Right ventricle myocardium inferior (tissue), 1 donor: ENCODE data around the gene GGTLC2. TPM values are rescaled to one million over a fixed set of nuclear protein-coding genes. Genes with fewer than 3 reads are reported as not detected.

Experiments used
- ATAC-seq: fragments of 200-7000 bp; cut with Tn5 transposase; one replicate; pipeline ENCODE4 v1.9.1; 2020; ENCODE audit warnings: mild to moderate bottlenecking, moderate library complexity
- DNase-seq: peaks from one replicate; pipeline ENCODE4 v3.0.0; 2021; ENCODE audit errors: missing footprints
- intact Hi-C: fragments of 100-400 bp; cut with DNase I; formaldehyde crosslinking; loops from one replicate; pipeline ENCODE4 v1.11.0; 2022
- total RNA-seq: library from RNA; stranded (reverse); fragmentation: NEBNext Ultra II Directional; extraction: Animal tissue kit (Norgen Biotek cat#: 25700); gene quantifications from one replicate; pipeline ENCODE4 v1.2.1, GENCODE V29; 2021
- donor health status: DM: no; HTN: yes; CAD: no; lungs with severe emphysema.

Gene GGTLC2
- total RNA-seq, 1 donor from 2014 or later: not detected

DNA sequence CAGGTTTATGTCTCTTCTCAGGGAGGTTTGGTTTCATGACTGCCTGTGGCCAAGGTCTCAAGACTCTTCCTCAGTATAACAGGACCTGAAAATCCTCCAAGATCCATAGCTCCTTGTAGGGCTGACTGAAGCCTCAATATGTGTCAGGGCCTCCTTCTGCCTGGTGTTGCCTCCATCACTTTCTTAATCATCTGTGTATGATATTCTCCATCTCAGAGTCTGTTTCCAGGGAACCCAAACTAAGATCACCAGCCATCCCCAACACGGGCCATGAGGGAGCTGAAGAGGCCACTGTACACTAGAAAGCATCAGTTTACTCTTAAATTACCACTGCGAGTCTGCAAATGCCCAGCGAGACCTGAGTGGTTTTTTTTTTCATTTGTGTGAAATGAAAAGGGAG lies 17.7 kb downstream of the GGTLC2 start:
- intact Hi-C loops: no loop called here
- DNase-seq (no peak), ATAC-seq (no peak)

DNA sequence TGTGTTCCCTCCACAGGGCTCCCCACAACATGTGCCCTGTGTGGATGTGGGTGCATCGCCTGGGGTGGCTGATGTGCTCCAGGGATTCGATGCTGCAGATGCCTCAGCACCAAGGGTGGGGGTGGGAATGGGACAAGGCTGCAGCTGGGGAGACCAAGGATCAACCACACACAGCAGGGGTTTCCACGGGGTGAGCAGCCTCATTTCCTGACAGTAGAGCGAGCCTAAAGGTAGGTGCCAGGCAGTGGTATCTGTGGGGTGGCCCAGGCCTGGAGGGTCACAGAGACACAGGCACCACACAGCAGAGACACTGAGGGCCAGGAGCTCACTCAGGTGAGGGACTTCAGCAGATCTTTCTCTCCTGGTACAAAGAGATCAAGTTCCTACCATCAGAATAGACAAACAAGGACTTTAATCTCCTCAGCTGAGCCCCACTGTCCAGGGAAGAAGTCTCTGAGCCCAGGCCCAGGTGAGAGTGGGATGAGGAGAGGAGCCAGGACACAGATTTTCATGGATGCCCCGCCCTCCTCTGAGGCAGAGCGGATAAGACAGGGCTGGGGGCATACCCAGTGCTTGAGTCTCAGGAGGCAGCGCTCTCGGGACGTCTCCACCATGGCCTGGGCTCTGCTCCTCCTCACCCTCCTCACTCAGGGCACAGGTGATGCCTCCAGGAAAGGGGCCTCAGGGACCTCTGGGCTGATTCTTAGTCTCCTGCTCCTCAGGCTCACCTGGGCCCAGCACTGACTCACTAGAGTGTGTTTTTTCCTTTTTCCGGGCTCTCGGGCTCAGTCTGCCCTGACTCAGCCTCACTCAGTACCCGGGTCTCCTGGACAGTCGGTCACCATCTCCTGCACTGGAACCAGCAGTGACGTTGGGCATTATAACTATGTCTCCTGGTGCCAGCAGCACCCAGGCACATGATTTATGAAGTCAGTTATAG lies 19.7 kb downstream of the GGTLC2 start:
- DNase-seq (no peak), ATAC-seq (no peak)
- intact Hi-C loops: no loop called here

DNA sequence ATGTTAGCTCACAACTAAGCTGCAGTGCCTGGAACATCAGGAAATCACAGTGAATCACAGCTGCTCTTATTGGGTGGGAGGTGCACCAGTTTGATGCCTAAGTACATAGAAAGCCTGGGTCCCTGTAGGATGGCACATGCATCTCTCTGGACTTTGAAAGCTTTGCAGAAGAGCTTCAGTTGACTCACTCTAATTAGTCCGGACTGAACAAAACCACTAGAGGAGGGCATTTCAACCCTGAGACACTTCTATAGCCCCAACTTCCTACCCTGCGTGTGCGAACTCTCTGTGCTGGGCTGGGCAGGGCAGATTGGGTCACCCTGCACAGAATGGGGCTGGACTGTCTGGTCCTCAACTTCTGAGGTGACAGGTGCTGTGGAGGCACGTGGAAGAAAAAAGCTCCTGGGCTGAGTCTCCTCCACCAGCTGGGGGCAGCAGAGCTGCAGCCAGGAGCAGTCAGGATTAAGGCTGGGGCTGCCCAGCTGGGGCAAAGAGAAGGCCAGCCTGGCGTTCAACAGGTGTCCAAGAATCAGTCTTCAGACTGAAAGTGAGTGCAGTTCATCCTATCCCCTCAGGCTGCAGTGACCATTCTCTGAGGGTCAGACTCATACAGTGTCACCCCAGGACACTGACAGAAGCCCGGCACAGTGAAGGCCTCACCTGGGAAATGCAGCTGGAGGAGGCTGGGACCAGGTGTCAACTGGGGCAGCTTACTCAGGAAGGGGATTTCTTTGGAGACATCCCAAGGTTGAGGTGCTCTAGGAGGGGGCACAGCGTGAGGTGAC lies 22.1 kb downstream of the GGTLC2 start:
- ATAC-seq: no peak
- intact Hi-C loops: no loop called here

DNA sequence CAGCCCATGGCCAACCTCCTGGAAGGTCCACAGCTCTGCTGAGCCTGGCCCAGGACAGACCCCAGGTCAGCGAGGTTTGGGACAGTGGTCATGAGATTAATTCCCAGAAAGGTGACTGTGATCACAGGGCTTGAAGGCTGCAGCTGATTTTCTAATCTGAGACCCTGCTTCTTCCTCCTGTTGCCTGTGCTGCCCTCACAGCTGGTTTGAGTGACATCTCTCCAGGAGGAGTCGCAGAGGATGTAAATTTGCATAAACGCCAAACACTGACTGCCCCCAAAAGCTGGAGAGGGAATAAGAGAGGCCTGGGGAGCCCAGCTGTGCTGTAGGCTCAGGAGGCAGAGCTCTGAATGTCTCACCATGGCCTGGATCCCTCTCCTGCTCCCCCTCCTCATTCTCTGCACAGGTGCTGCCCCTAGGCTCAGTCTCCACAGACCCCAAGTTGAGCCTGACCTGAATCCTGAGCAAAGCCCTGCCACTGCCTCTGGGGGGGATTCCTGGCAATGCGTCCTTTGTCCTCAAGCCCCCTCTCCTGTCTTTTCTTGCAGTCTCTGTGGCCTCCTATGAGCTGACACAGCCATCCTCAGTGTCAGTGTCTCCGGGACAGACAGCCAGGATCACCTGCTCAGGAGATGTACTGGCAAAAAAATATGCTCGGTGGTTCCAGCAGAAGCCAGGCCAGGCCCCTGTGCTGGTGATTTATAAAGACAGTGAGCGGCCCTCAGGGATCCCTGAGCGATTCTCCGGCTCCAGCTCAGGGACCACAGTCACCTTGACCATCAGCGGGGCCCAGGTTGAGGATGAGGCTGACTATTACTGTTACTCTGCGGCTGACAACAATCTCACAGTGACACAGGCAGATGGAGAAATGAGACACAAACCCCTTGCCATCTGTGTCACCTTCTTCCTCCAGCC lies 23.8 kb downstream of the GGTLC2 start:
- ATAC-seq (no peak), DNase-seq (no peak)
- intact Hi-C loops: no loop called here

More for the DNA sequence above, 22.1 kb downstream of the GGTLC2 start:
- no peak for DNase-seq

DNA sequence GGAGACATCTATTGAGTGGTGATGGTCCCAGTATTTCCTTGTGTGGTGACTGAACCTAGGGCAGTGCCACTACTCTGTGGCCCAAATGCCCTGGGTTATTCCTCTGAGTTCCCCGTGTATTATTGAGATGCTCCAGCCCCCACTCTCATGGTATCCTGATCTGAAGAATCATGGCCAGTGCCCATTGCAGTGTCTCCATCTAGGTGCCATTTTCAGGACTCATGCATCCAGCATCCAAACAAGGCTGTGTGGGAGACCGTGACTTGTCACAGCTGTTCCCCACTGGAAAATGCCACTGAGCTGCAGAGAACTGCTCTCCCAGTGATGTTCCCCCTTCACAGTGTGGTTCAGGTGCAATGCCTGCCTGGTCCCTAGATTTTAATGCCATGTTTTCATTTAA lies 24.7 kb downstream of the GGTLC2 start:
- intact Hi-C loops: no loop called here
- ATAC-seq: no peak
- DNase-seq: no peak

DNA sequence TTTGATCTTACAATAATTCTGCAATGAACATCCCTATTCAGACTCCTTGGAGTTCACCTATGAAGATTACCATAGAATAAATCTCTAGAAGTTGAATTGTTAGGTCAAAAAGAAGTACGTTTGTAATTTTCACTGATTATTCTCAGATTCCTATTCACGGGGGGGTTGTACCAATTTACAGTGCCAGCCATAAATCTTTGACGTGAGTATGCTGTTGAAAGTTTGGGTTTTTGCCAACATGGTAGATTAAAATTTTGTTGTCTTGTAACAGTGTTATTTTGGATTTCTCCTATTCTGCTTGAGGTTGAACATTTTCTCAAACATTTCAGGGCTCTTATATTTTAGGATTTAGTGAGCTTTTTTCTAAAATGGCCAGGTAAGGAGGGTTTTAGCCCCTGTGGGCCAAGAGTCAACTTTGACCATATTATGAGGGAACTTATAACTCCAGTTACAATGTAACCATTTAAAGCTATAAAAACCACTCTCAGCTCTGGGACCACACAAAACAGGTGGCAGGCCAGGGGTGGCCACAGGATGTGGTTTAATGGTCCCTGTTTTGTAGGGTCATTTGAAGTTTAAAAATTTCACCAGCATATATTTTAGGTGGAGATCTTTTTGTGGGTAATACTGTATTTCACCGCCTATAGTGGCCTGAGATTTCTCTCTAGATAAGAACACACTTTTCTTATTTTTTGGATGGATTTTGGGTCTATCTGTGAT lies 25.8 kb downstream of the GGTLC2 start:
- DNase-seq: no peak
- intact Hi-C loops: no loop called here

DNA sequence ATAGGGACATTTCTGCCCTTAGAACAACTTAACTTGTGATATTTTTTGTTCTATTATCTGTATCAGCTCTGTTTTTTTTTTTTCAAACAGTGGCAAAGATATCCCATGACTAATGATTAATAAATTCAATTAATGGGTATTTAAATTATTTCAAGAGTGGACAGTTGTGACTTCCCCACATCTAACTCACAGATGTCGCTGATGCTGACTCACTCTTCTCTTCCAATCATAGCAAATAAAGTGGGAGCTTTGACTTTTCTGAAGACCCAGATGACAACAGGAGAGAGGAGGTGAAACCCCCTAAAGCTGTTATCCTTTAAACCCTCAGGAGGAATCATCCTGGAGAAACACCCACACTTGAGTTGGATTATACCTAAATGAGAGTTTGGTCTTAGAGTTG lies 27.1 kb downstream of the GGTLC2 start:
- ATAC-seq (no peak), DNase-seq (no peak)
- intact Hi-C loops: no loop called here

More for the DNA sequence above, 25.8 kb downstream of the GGTLC2 start:
- ATAC-seq: no peak

DNA sequence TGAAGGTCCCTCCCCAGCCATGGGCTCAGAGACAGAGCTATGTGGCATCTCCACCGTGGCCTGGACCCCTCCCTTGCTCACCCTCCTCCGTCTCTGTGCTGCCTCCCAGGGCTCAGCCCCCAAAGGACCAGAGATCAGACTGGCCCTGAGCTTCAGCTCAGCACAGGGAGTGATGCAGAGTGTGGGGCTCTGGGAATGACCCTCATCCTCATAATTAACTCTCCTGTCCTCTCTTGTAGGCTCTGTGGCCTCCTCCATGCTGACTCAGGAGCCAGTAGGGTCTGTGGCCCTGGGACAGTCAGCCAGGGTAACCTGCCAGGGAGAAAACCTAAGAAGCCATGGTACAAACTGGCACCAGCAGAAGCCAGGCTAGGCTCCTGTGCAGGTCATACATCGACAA lies 28.7 kb downstream of the GGTLC2 start:
- intact Hi-C loops: no loop called here
- ATAC-seq (no peak), DNase-seq (no peak)

DNA sequence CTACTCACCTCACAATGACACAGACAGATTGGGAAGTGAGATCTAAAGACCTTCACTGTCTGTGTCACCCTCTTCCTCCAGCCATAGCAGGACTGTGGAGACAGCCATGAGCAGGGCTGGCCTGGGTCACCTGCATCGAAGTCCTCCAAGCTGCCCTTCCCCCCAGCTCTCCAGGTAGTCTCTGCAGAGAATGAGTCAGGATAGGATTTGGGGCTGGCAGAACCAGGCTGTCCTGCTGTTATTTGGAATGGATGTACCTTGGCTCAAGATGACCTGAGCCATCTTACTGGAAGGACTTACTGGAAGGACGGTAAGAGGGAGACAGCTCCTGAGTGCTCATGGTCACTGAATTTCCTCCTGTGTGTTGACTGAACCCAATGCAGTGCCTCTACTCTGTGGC lies 29.2 kb downstream of the GGTLC2 start:
- intact Hi-C loops: no loop called here
- DNase-seq (no peak), ATAC-seq (no peak)

DNA sequence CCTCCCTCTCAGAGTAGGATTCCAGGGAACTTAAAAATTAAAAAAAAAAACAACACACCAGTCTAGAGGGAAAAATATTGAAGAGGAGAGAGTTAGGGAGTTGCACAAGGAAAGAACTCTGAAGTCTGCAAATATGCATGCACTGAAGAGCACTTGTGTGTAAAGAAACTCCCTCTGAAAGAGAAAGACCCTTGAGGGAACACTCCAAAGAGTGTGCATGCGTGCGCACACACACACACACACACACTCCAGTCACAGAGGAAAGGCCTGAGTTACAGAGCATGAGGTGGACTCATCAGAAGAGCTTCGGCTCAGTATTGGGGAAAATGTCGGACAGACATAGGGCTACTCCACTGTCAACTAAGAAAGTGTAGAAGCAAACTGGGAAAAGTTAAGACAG lies 30.1 kb downstream of the GGTLC2 start:
- DNase-seq: no peak
- intact Hi-C loops: no loop called here
- no peak for ATAC-seq

DNA sequence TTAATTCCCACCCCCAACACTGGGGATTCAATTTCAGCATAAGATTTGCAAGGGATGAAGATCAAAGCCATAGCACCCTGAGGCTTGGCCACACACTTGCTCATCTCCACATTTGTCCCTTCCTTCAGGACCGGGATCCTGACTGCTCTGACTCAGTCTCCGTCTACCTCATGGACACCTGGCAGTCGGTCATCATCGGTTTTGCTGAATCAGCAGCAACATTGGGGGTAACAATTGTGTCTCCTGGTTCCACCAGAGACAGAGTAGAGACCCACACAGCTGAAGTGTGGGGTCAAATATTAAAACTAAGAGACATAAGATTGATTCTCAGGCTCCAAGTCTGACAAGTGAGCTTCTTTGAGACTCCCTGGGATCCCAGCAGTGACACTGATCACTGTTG lies 34.6 kb downstream of the GGTLC2 start:
- DNase-seq (no peak), ATAC-seq (no peak)
- intact Hi-C loops: no loop called here

DNA sequence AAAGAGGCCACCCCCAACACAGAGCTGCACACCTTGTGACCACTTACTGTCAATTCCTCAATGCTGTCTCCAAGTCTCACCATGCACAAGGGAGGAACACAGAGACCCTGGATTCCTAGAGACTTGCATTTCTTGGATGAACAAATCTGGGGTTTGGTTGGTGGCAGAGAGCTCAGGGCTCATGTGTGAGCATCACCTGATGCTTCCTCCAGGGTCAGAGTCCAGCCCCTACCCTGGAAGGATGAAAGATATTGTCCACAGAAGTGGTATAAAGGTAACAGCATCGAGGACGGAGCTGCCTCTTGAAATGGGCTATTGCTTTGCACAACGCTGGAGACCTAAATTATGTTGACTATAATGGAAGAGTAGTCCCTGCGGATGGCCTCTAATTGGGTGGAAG lies 36.0 kb downstream of the GGTLC2 start:
- intact Hi-C loops: no loop called here
- DNase-seq (no peak), ATAC-seq (no peak)

DNA sequence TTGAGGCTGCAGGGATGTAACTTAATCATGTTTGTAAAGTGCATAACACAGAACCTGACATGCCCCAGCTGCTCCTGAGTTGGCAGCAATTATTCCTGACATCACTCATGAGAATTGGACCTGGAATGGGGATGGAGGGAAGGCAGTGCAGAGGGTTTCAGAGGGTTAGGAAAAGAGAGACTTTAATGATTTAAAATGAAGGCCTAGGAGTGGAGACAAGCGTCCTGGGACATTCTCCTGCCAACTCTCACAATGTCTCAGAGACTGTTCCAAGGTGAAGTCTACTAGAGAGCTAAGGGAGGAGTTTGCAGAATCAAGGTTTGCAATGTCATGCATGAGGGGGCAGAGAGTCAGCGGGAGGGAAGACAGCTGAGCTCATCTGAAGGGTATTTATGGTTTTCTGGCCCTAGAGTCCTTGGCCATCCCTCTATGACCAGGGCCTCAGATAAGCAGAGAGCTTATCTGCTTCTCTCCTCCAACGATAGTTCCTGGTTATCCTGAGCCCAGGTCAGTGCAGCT lies 36.9 kb downstream of the GGTLC2 start:
- DNase-seq (no peak), ATAC-seq (peak; percentile 77)
- intact Hi-C loops: no loop called here

DNA sequence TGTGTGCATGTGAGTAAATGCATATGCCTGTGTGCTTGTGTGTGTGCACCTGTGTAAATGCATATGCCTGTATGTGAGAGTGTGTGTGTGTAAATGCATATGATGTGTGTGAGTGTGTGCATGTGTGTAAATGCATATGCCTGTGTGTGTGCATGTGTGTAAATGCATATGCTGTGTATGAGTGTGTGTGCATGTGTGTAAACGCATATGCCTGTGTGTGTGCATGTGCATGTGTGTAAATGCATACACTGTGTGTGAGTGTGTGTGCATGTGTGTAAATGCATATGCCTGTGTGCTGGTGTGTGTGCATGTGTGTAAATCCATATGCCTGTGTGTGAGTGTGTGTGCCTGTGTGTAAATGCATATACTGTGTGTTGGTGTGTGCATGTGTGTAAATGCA lies 37.8 kb downstream of the GGTLC2 start:
- intact Hi-C loops: no loop called here
- DNase-seq (no peak), ATAC-seq (no peak)

DNA sequence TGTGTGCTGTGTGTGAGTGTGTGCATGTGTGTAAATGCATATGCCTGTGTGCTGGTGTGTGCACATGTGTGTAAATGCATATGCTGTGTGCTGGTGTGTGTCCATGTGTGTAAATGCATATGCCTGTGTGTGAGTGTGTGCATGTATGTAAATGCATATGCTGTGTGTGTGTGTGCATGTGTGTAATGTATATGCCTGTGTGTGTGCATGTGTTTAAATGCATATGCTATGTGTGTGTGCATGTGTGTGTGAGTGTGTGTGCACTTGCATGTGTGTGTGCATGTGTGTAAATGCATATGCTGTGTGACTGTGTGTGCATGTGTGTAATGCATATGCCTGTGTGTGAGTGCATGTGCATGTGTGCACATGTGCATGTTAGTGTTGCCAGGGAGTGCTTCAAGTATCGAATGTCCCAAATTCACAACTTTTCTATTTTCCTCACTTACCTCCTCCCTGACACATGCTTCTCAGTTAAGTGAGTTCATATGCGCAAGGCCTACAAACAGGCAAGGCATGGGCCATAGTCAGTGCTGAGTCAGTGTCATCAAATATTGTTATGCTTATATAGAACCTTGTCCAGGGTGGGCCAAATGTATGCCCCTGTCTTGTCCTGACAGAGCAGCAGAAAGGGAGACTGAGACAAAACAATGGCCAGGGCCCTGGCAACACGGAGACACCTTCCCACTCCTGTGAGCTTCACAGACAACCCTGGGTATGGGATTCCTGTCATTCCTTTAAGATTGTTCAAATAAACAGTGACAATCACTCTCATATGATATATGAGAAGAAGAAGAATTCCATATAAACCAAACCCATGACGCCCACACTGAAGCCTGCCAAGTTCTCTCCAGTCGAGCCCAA lies 38.6 kb downstream of the GGTLC2 start:
- intact Hi-C loops: no loop called here
- ATAC-seq (no peak), DNase-seq (no peak)

DNA sequence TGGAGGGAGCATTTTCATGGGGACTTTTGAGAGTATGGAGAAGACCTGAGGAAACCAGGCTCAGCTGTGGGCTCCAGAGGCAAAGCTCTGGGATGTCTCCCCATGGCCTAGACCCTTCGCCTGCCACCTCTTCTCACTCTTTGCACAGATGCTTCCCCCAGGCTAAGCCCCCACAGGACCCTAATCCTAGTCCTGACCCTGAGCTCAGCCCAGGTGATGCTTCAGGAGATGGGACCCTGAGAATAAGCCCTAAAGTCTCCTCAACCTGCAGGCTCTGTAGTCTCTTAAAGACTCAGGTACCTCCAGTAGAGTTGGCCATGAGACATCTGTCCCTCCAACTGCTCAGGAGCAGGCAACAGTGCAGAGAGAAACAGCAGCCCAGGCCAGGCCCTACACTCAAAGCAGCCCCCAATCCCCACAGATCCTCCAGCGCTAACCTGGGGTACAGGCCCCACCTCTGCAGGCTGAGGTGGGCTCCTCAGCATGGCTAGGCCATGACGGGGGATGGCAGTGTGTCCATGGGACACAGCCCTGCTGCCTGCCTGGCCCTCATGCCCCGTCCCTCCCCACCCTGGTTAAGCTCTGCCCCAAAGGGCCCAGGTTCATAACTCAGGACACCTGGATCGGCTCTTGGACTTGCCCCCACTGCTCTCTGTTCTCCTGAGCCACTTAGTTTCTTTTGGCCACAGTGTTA lies 39.4 kb downstream of the GGTLC2 start:
- intact Hi-C loops: no loop called here
- no peak for ATAC-seq

More for the DNA sequence above, 39.4 kb downstream of the GGTLC2 start:
- no peak for DNase-seq
